IMR-90 (cell line): ENCODE measurements around the gene CHMP6.

Source experiments
- RFX5 ChIP-seq: IDR thresholded peaks from 2 replicates; pipeline ENCODE4 v1.8.0; 2012; ENCODE audit warnings: low read depth, mild to moderate bottlenecking, low read length, moderate library complexity
- TF ChIP-seq, protein P1 (sequence below): conservative IDR thresholded peaks from 2 replicates; pipeline ENCODE4 v1.5.1; 2012; ENCODE audit warnings: mild to moderate bottlenecking, low read depth, low read length, improper control_type of control experiment

DNA sequence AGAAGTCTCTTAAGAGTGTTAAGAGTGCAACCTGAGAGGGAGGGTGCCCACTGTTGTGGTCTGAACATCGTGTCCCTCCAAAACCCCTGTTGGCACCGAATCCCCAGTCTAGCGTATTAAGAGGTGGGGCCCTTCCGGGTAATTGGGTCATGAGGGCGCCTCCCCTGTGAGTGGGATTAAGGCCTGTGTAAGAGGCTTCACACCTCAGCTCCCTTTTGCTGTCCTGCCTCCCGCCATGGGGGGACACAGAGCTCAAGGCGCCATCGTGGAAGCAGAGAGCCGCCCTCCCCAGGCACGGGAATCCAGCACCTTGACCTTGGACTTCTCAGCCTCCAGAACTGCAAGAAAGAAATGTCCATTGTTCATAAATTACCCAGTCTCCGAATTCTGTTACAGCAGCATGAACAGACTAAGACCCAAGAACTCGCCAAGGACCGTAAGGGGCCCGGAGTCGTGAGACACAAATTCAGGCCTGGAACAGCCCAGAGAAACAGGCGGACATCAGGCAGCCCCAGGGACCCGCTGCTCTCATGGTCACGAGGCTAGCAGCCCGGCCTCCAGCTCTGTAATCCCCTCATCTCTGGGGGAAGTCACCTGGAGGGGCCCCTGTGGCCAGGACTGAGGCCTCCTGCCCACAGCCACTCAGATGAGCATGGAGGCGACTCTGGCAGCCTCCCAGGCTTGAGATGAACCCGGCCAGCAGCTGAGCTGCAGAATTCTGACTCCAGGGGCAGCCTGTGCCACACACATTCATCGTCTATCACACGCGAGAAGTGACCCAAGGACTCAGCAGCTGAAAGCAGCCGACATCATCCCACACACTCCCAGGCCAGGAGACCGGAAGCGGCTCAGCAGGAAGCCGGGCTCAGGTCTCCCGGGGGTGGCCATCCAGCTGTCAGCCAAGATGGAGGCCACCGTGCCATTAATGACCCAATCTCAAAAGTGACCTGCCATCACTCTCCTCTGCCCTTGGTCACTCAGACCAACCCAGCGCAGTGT is 12.8 kb upstream of the CHMP6 start:
- TF ChIP-seq, protein P1, sequence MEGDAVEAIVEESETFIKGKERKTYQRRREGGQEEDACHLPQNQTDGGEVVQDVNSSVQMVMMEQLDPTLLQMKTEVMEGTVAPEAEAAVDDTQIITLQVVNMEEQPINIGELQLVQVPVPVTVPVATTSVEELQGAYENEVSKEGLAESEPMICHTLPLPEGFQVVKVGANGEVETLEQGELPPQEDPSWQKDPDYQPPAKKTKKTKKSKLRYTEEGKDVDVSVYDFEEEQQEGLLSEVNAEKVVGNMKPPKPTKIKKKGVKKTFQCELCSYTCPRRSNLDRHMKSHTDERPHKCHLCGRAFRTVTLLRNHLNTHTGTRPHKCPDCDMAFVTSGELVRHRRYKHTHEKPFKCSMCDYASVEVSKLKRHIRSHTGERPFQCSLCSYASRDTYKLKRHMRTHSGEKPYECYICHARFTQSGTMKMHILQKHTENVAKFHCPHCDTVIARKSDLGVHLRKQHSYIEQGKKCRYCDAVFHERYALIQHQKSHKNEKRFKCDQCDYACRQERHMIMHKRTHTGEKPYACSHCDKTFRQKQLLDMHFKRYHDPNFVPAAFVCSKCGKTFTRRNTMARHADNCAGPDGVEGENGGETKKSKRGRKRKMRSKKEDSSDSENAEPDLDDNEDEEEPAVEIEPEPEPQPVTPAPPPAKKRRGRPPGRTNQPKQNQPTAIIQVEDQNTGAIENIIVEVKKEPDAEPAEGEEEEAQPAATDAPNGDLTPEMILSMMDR = no peak
- TF ChIP-seq RFX5 = no peak
